Nephron (organoid): Measurements from ENCODE around the gene MAPK9.

ENCODE experiments used
- H3K27ac Mint-ChIP-seq, 3 experiments: 2 replicates each; pipeline ENCODE4 v1.8.0; 2020; ENCODE audit warnings: mixed read lengths in 3 of 3, mild to moderate bottlenecking in 2 of 3, moderate library complexity in 1 of 3
- H3K27me3 Mint-ChIP-seq: 2 replicates; pipeline ENCODE4 v1.8.0; 2021; ENCODE audit warnings: low read depth, mild to moderate bottlenecking, moderate library complexity, mixed read lengths
- H3K36me3 Mint-ChIP-seq: 2 replicates; pipeline ENCODE4 v1.8.0; 2020; ENCODE audit warnings: low read depth, mixed read lengths
- H3K4me1 Mint-ChIP-seq: 2 replicates; pipeline ENCODE4 v1.8.0; 2020; ENCODE audit warnings: mixed read lengths
- H3K4me3 Mint-ChIP-seq, 3 experiments: 2 replicates each; pipeline ENCODE4 v1.8.0; 2020; ENCODE audit warnings: mild to moderate bottlenecking in 3 of 3, mixed read lengths in 3 of 3, moderate library complexity in 2 of 3
- H3K9me3 Mint-ChIP-seq: 2 replicates; pipeline ENCODE4 v1.8.0; 2020; ENCODE audit warnings: mixed read lengths
- TF ChIP-seq, protein P1 (sequence below), 3 experiments: fragments of 200-600 bp; sonication (generic); IDR thresholded peaks; one replicate each; pipeline ENCODE4 v1.5.0; 2021; ENCODE audit warnings: antibody characterized with exemption in 3 of 3; ENCODE audit not compliant: unreplicated experiment in 3 of 3

MAPK9 gene

GRCh38 chr5:180208435-180209081, 83.3 kb downstream of the MAPK9 start:
- Mint-ChIP-seq H3K27ac (no peak overlapping the region), H3K4me1 (peaks cover 4% of the 10 kb centered on the region), H3K36me3 (no peaks in the 10 kb centered on the region), H3K27me3 (peaks cover 26% of the 10 kb centered on the region), H3K9me3 (no peaks in the 10 kb centered on the region), H3K4me3 (peak overlapping the region; percentile 66 to 79 (median 68))
- TF ChIP-seq, protein P1, sequence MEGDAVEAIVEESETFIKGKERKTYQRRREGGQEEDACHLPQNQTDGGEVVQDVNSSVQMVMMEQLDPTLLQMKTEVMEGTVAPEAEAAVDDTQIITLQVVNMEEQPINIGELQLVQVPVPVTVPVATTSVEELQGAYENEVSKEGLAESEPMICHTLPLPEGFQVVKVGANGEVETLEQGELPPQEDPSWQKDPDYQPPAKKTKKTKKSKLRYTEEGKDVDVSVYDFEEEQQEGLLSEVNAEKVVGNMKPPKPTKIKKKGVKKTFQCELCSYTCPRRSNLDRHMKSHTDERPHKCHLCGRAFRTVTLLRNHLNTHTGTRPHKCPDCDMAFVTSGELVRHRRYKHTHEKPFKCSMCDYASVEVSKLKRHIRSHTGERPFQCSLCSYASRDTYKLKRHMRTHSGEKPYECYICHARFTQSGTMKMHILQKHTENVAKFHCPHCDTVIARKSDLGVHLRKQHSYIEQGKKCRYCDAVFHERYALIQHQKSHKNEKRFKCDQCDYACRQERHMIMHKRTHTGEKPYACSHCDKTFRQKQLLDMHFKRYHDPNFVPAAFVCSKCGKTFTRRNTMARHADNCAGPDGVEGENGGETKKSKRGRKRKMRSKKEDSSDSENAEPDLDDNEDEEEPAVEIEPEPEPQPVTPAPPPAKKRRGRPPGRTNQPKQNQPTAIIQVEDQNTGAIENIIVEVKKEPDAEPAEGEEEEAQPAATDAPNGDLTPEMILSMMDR (IDR thresholded peaks at IDR 0.05; ENCODE audit: unreplicated experiment in 3 of 3) = peak in 1 of 3 experiments; percentile 22

- Mint-ChIP-seq H3K36me3 (no peaks in the 10 kb centered on the region), H3K27ac (no peak overlapping the region), H3K4me3 (peak overlapping the region; percentile 66 to 79 (median 68)), H3K27me3 (peaks cover 31% of the 10 kb centered on the region), H3K4me1 (peaks cover 4% of the 10 kb centered on the region), H3K9me3 (no peaks in the 10 kb centered on the region)
- TF ChIP-seq, protein P1 (IDR thresholded peaks at IDR 0.05; ENCODE audit: unreplicated experiment in 3 of 3) = no peak
Measured at GRCh38 chr5:180208038-180208434, 83.8 kb downstream of the MAPK9 start.

- H3K27me3 Mint-ChIP-seq = peaks cover 34% of the 10 kb centered on the region
- peak overlapping the region; percentile 18 to 79 (median 41) for H3K4me3 Mint-ChIP-seq
- H3K27ac Mint-ChIP-seq = no peak overlapping the region
- TF ChIP-seq, protein P1 (IDR thresholded peaks at IDR 0.05; ENCODE audit: unreplicated experiment in 3 of 3) = no peak
- H3K9me3 Mint-ChIP-seq = no peaks in the 10 kb centered on the region
- H3K36me3 Mint-ChIP-seq = no peaks in the 10 kb centered on the region
- H3K4me1 Mint-ChIP-seq = peaks cover 4% of the 10 kb centered on the region
Measured at GRCh38 chr5:180207593-180207992, 84.3 kb downstream of the MAPK9 start.

DNA sequence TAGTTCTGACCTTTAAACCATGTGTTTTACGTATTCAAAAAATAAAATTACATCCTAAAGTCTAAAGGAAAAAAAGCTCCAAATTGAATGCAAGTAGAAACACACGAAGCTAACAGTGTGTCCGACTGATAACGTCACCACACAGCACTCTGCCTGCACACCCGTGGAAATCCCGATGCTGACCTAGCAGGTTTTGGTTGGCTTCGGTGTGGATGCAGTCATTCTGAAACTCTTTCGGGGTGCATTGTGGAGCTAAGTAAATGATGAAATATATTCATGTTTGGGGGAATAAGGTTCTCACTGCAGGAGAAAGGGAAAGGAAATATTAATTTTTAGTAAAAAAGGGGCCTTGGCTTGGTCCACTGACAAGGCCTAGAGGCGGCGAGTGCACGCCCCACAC, 84.9 kb downstream of the MAPK9 start:
- Mint-ChIP-seq H3K27me3 (peaks cover 34% of the 10 kb centered on the region), H3K4me3 (peak overlapping the region; percentile 54 to 77 (median 75)), H3K36me3 (no peaks in the 10 kb centered on the region), H3K9me3 (no peaks in the 10 kb centered on the region), H3K27ac (no peak overlapping the region), H3K4me1 (peaks cover 4% of the 10 kb centered on the region)
- TF ChIP-seq, protein P1 (IDR thresholded peaks at IDR 0.05; ENCODE audit: unreplicated experiment in 3 of 3) = no peak

- Mint-ChIP-seq H3K27ac (no peak overlapping the region), H3K9me3 (no peaks in the 10 kb centered on the region), H3K4me1 (peaks cover 4% of the 10 kb centered on the region), H3K36me3 (no peaks in the 10 kb centered on the region), H3K4me3 (no peak overlapping the region), H3K27me3 (peaks cover 34% of the 10 kb centered on the region)
- TF ChIP-seq, protein P1 (IDR thresholded peaks at IDR 0.05; ENCODE audit: unreplicated experiment in 3 of 3) = no peak
Measured at GRCh38 chr5:180205916-180206315, 86.0 kb downstream of the MAPK9 start.

- no peak overlapping the region for H3K27ac Mint-ChIP-seq
- no peak overlapping the region for H3K4me3 Mint-ChIP-seq
- H3K36me3 Mint-ChIP-seq = no peaks in the 10 kb centered on the region
- H3K4me1 Mint-ChIP-seq = peaks cover 4% of the 10 kb centered on the region
- H3K27me3 Mint-ChIP-seq = peaks cover 27% of the 10 kb centered on the region
- H3K9me3 Mint-ChIP-seq = no peaks in the 10 kb centered on the region
- TF ChIP-seq, protein P1 (IDR thresholded peaks at IDR 0.05; ENCODE audit: unreplicated experiment in 3 of 3) = no peak
Measured at GRCh38 chr5:180204276-180204819, 87.5 kb downstream of the MAPK9 start.
